ENCODE results near the gene SLC34A1. TPM values are rescaled to one million over a fixed set of nuclear protein-coding genes. Genes with fewer than 3 reads are reported as not detected.
"Not testable (repeated sequence)": the region's sequence is repeated elsewhere in the genome, so short reads cannot be mapped to it uniquely, and the experiment has no call there.

Gene SLC34A1
- total and polyA plus RNA-seq, 4 experiments from 2014 or later, result 0.11 TPM; not detected in 3

DNA sequence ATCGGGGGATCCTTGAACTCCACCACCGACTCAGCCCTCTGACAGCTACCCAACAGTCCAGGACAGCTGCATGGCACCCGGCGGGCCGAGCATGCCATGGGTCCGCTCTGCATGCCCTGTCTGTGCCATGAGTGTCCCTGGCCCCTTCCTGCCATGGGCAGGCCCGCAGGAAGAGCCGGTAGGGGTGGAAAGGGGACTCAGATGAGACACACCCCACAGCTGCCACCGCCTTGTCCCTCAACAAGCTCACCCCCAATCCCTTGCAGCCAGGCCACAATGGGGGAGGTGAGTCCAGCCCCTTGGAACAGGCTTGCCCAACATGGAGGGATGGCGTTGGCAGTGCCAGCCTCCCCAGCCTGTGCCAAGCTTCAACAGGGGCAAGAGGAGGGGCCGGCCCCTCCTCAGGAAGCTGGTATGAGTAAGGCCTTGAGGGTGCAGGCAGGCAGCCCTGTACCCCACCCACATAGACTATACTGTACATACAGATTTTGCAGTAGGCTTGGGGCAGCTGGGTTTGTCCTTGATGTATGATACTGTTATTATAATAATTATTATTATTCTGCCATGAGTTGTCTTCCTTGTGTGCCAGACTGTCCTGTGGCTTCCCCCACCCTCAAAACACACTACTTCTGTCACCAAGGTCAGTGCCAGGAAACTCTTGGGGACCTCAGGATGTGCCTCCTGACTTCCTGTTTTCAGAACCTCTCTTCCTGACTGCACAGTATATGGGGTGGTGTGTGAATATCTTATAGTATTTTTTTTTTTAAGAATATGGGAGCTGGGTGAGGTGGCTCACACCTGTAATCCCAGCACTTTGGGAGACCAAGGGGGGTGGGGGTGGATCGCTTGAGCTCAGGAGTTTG, 12.0 kb upstream of the SLC34A1 start:
- no peaks in the 10 kb centered on the region for H3K9me3 Mint-ChIP-seq
- no peaks in the 10 kb centered on the region for H3K27me3 ChIP-seq (ENCODE audit: insufficient read depth, low read length)
- H3K27ac ChIP-seq (ENCODE audit: low read depth, low read length), result peak overlapping the region; percentile 55
- peak overlapping the region; percentile 72 to 93 (median 82) for H3K4me3 Mint-ChIP-seq
- peaks cover 16 to 38% of the 10 kb centered on the region in 2 donors for H3K36me3 Mint-ChIP-seq
- H3K4me1 Mint-ChIP-seq, result peaks cover 46 to 76% (median 62%) of the 10 kb centered on the region in 4 donors
- DNase-seq, result peak in 2 of 5 donors; percentile 20 to 72
- peaks cover 40% of the 10 kb centered on the region for H3K36me3 ChIP-seq (ENCODE audit: insufficient read depth, low read length)
- peak overlapping the region; percentile 80 to 90 (median 87) for H3K27ac Mint-ChIP-seq
- H3K9me3 ChIP-seq (ENCODE audit: control insufficient read depth in 1 of 2, low read length in 2 of 2), result no peaks in the 10 kb centered on the region
- H3K27me3 Mint-ChIP-seq, result no peaks in the 10 kb centered on the region
- peak overlapping the region in 1 of 2 donors; percentile 19 for H3K4me3 ChIP-seq (ENCODE audit: low read length in 2 of 2)
- intact Hi-C loops (cut with micrococcal nuclease), result loop anchor here (1.0 to 2.0 kb wide), 2 partner anchors 15 to 17 kb away; partner anchors contain the start of gene RGS14
- POLR2A ChIA-PET (ENCODE audit: partially characterized antibody), result interaction anchor here (0.7 to 5.8 kb wide), 17 partner anchors 7 to 746 kb away, joined by 3 to 69 read pairs (median 9); partner anchors contain the start of genes GRK6, LMAN2, PRR7 and RGS14
- H3K4me1 ChIP-seq (ENCODE audit: insufficient read depth, low read length), result peaks cover 84% of the 10 kb centered on the region
- CTCF ChIA-PET (ENCODE audit: partially characterized antibody), result interaction anchor here (1.0 to 8.5 kb wide), 13 partner anchors 8 to 134 kb away, joined by 3 to 140 read pairs (median 12); partner anchors contain the start of genes LMAN2, PDLIM7, PRELID1 and RAB24

DNA sequence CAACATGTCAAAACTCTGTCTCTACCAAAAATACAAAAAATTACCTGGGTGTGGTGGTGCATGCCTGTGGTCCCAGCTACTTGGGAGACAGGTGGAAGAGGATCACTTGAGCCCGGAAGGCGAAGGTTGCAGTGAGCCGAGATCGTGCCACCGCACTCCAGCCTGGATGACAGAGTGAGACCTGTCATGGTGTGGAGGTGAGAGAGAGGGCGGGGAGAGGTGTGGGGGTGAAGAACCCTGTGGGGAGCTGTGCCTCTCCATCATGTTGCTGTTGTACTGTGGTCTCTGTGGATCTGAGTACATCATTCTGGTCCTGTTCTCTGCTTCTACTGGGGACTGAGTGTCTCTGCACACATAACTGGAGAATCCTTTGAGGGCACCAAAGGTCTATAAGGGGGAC, 11.3 kb upstream of the SLC34A1 start:
- H3K27ac ChIP-seq (ENCODE audit: low read depth, low read length), result peak overlapping the region; percentile 55
- POLR2A ChIA-PET (ENCODE audit: partially characterized antibody), result interaction anchor here (0.7 to 5.8 kb wide), 17 partner anchors 10 to 83 kb away, joined by 3 to 69 read pairs (median 9); partner anchors contain the start of genes GRK6, LMAN2, PRR7 and RGS14

GRCh38 chr5:177373806-177374205, 10.4 kb upstream of the SLC34A1 start:
- Histone ChIP-seq H3K4me3 (ENCODE audit: low read length in 2 of 2) (no peak overlapping the region), H3K27me3 (ENCODE audit: insufficient read depth, low read length) (no peaks in the 10 kb centered on the region), H3K4me1 (ENCODE audit: insufficient read depth, low read length) (peaks cover 74% of the 10 kb centered on the region), H3K9me3 (ENCODE audit: control insufficient read depth in 1 of 2, low read length in 2 of 2) (no peaks in the 10 kb centered on the region), H3K36me3 (ENCODE audit: insufficient read depth, low read length) (peaks cover 25% of the 10 kb centered on the region), H3K27ac (ENCODE audit: low read depth, low read length) (peak overlapping the region; percentile 55)
- ChIA-PET CTCF (ENCODE audit: partially characterized antibody) (interaction anchor here (2.4 to 8.5 kb wide), 8 partner anchors 9 to 124 kb away, joined by 8 to 140 read pairs (median 19); partner anchors contain the start of genes PDLIM7, RGS14 and SLC34A1), POLR2A (ENCODE audit: partially characterized antibody) (interaction anchor here (1.0 to 5.8 kb wide), 9 partner anchors 9 to 82 kb away, joined by 3 to 69 read pairs (median 14); partner anchors contain the start of genes GRK6, LMAN2, RGS14 and SLC34A1)
- intact Hi-C loops (cut with micrococcal nuclease), result loop anchor here (2.0 kb wide), 1 partner anchor 15 kb away; no protein-coding TSS in a partner anchor
- peak in 1 of 5 donors; percentile 37 for DNase-seq
- Mint-ChIP-seq H3K27ac (peak overlapping the region; percentile 79 to 90 (median 86)), H3K4me3 (peak overlapping the region in 4 of 8 donors; percentile 40 to 87 (median 56)), H3K36me3 (peaks cover 7 to 29% of the 10 kb centered on the region in 2 donors), H3K27me3 (no peaks in the 10 kb centered on the region), H3K9me3 (no peaks in the 10 kb centered on the region), H3K4me1 (peaks cover 40 to 72% (median 55%) of the 10 kb centered on the region in 4 donors)

More for the DNA sequence above, 11.3 kb upstream of the SLC34A1 start:
- DNase-seq, result peak in 2 of 5 donors; percentile 28 to 70
- CTCF ChIA-PET (ENCODE audit: partially characterized antibody), result interaction anchor here (1.2 to 8.5 kb wide), 11 partner anchors 9 to 125 kb away, joined by 3 to 140 read pairs (median 13); partner anchors contain the start of genes PDLIM7, PRELID1, RAB24 and RGS14
- Histone ChIP-seq H3K4me1 (ENCODE audit: insufficient read depth, low read length) (peaks cover 83% of the 10 kb centered on the region), H3K9me3 (ENCODE audit: control insufficient read depth in 1 of 2, low read length in 2 of 2) (no peaks in the 10 kb centered on the region), H3K36me3 (ENCODE audit: insufficient read depth, low read length) (peaks cover 34% of the 10 kb centered on the region), H3K27me3 (ENCODE audit: insufficient read depth, low read length) (no peaks in the 10 kb centered on the region), H3K4me3 (ENCODE audit: low read length in 2 of 2) (peak overlapping the region in 1 of 2 donors; percentile 35)
- intact Hi-C loops (cut with micrococcal nuclease), result loop anchor here (1.0 to 2.0 kb wide), 2 partner anchors 16 kb away; partner anchors contain the start of gene RGS14
- Mint-ChIP-seq H3K27ac (peak overlapping the region; percentile 80 to 90 (median 87)), H3K9me3 (no peaks in the 10 kb centered on the region), H3K36me3 (peaks cover 16 to 38% of the 10 kb centered on the region in 2 donors), H3K4me3 (peak overlapping the region; percentile 72 to 93 (median 82)), H3K4me1 (peaks cover 46 to 81% (median 62%) of the 10 kb centered on the region in 4 donors), H3K27me3 (no peaks in the 10 kb centered on the region)

GRCh38 chr5:177374211-177374610, 10.0 kb upstream of the SLC34A1 start:
- Histone ChIP-seq H3K27ac (ENCODE audit: low read depth, low read length) (peak overlapping the region; percentile 55), H3K4me3 (ENCODE audit: low read length in 2 of 2) (no peak overlapping the region), H3K4me1 (ENCODE audit: insufficient read depth, low read length) (peaks cover 72% of the 10 kb centered on the region), H3K27me3 (ENCODE audit: insufficient read depth, low read length) (no peaks in the 10 kb centered on the region), H3K9me3 (ENCODE audit: control insufficient read depth in 1 of 2, low read length in 2 of 2) (no peaks in the 10 kb centered on the region), H3K36me3 (ENCODE audit: insufficient read depth, low read length) (peaks cover 22% of the 10 kb centered on the region)
- ChIA-PET CTCF (ENCODE audit: partially characterized antibody) (interaction anchor here (2.4 to 8.5 kb wide), 6 partner anchors 9 to 124 kb away, joined by 8 to 140 read pairs (median 19); partner anchors contain the start of genes PDLIM7, RGS14 and SLC34A1), POLR2A (ENCODE audit: partially characterized antibody) (interaction anchor here (1.0 to 5.8 kb wide), 9 partner anchors 9 to 81 kb away, joined by 3 to 69 read pairs (median 14); partner anchors contain the start of genes LMAN2, RGS14 and SLC34A1)
- Mint-ChIP-seq H3K27ac (peak overlapping the region; percentile 79 to 90 (median 86)), H3K4me3 (peak overlapping the region in 5 of 8 donors; percentile 40 to 87 (median 55)), H3K27me3 (no peaks in the 10 kb centered on the region), H3K36me3 (peaks cover 3 to 25% of the 10 kb centered on the region in 2 donors), H3K4me1 (peaks cover 38 to 72% (median 53%) of the 10 kb centered on the region in 4 donors), H3K9me3 (no peaks in the 10 kb centered on the region)
- intact Hi-C loops (cut with micrococcal nuclease), result no loop called here
- no peak for DNase-seq

- Mint-ChIP-seq H3K36me3 (peaks cover 0 to 21% of the 10 kb centered on the region in 2 donors), H3K27ac (peak overlapping the region; percentile 19 to 85 (median 63)), H3K4me1 (peaks cover 38 to 71% (median 52%) of the 10 kb centered on the region in 4 donors)
- H3K9me3 ChIP-seq (ENCODE audit: control insufficient read depth in 1 of 2, low read length in 2 of 2); H3K9me3 Mint-ChIP-seq; H3K4me3 ChIP-seq (ENCODE audit: low read length in 2 of 2); DNase-seq; H3K4me3 Mint-ChIP-seq; H3K36me3 ChIP-seq (ENCODE audit: insufficient read depth, low read length); H3K27me3 ChIP-seq (ENCODE audit: insufficient read depth, low read length); intact Hi-C loops (cut with micrococcal nuclease); H3K27me3 Mint-ChIP-seq: not testable (repeated sequence)
- CTCF ChIA-PET (ENCODE audit: partially characterized antibody), result interaction anchor here (2.7 to 8.5 kb wide), 2 partner anchors 14 to 28 kb away, joined by 12 to 140 read pairs; no protein-coding TSS in a partner anchor
- POLR2A ChIA-PET (ENCODE audit: partially characterized antibody), result interaction anchor here (0.6 to 2.4 kb wide), 8 partner anchors 11 to 226 kb away, joined by 3 to 9 read pairs (median 3); partner anchors contain the start of gene LMAN2
- Histone ChIP-seq H3K27ac (ENCODE audit: low read depth, low read length) (peak overlapping the region; percentile 55), H3K4me1 (ENCODE audit: insufficient read depth, low read length) (peaks cover 64% of the 10 kb centered on the region)
Measured at GRCh38 chr5:177375516-177375915, 8.7 kb upstream of the SLC34A1 start.

- intact Hi-C loops (cut with micrococcal nuclease), result no loop called here
- H3K4me3 ChIP-seq (ENCODE audit: low read length in 2 of 2), result no peak overlapping the region
- peak overlapping the region; percentile 19 to 81 (median 55) for H3K27ac Mint-ChIP-seq
- H3K4me1 Mint-ChIP-seq, result peaks cover 38 to 72% (median 50%) of the 10 kb centered on the region in 4 donors
- no peak overlapping the region for H3K4me3 Mint-ChIP-seq
- H3K9me3 Mint-ChIP-seq, result no peaks in the 10 kb centered on the region
- ChIA-PET POLR2A (ENCODE audit: partially characterized antibody) (interaction anchor here (2.4 kb wide), 1 partner anchor 14 kb away, joined by 9 read pairs; no protein-coding TSS in a partner anchor), CTCF (ENCODE audit: partially characterized antibody) (interaction anchor here (0.9 to 2.7 kb wide), 3 partner anchors 14 to 57 kb away, joined by 3 to 12 read pairs (median 3); no protein-coding TSS in a partner anchor)
- peaks cover 0 to 21% of the 10 kb centered on the region in 2 donors for H3K36me3 Mint-ChIP-seq
- H3K27me3 ChIP-seq (ENCODE audit: insufficient read depth, low read length), result no peaks in the 10 kb centered on the region
- no peak for DNase-seq
- no peaks in the 10 kb centered on the region for H3K9me3 ChIP-seq (ENCODE audit: control insufficient read depth in 1 of 2, low read length in 2 of 2)
- H3K36me3 ChIP-seq (ENCODE audit: insufficient read depth, low read length), result peaks cover 10% of the 10 kb centered on the region
- no peaks in the 10 kb centered on the region for H3K27me3 Mint-ChIP-seq
- no peak overlapping the region for H3K27ac ChIP-seq (ENCODE audit: low read depth, low read length)
- peaks cover 61% of the 10 kb centered on the region for H3K4me1 ChIP-seq (ENCODE audit: insufficient read depth, low read length)
Measured at GRCh38 chr5:177376107-177376506, 8.1 kb upstream of the SLC34A1 start.

Measured in CD4-positive, alpha-beta memory T cell (primary cell).